BJ (cell line): ENCODE data around the gene XDH. TPM values are rescaled to one million over a fixed set of nuclear protein-coding genes. Genes with fewer than 3 reads are reported as not detected.

ENCODE experiments used
- CTCF ChIA-PET: fragments of 350-600 bp; formaldehyde crosslinking; extraction: SDS; loops from one replicate; lab custom pipeline; 2021; ENCODE audit warnings: antibody characterized with exemption, inconsistent platforms; lab: Yijun Ruan, JAX
- POLR2A ChIA-PET: fragments of 300-600 bp; sonication (Branson Sonifier 250); formaldehyde crosslinking; extraction: SDS; loops from one replicate; lab custom pipeline; 2021; ENCODE audit warnings: antibody characterized with exemption; lab: Charles Lee
- DNase-seq: peaks from one replicate; pipeline ENCODE4 v3.0.0-alpha.2; 2011; ENCODE audit warnings: low read depth
- H3K27me3 ChIP-seq: 2 replicates; pipeline ENCODE4 v1.6.0; 2011; ENCODE audit warnings: low read length; ENCODE audit not compliant: control insufficient read depth, insufficient read depth
- H3K36me3 ChIP-seq: 2 replicates; pipeline ENCODE4 v1.5.1; 2011; ENCODE audit warnings: low read length; ENCODE audit not compliant: control insufficient read depth, insufficient read depth
- H3K4me3 ChIP-seq: 2 replicates; pipeline ENCODE4 v1.5.1; 2011; ENCODE audit warnings: low read depth, mild to moderate bottlenecking, control low read depth, low read length
- polyA plus RNA-seq: library from polyadenylated mRNA; depleted of rRNA; stranded (reverse); fragments of >200 nt; gene quantifications from 2 replicates; pipeline ENCODE4 v1.2.3, GENCODE V29; 2011
- TF ChIP-seq, protein P1 (sequence below): IDR thresholded peaks from 2 replicates; pipeline ENCODE4 v1.5.1; 2011; ENCODE audit warnings: low read depth, mild to moderate bottlenecking, control low read depth, inconsistent platforms, low read length, moderate library complexity; ENCODE audit not compliant: insufficient read depth

XDH gene
- polyA plus RNA-seq, 1 experiment: 0.69 TPM

DNA sequence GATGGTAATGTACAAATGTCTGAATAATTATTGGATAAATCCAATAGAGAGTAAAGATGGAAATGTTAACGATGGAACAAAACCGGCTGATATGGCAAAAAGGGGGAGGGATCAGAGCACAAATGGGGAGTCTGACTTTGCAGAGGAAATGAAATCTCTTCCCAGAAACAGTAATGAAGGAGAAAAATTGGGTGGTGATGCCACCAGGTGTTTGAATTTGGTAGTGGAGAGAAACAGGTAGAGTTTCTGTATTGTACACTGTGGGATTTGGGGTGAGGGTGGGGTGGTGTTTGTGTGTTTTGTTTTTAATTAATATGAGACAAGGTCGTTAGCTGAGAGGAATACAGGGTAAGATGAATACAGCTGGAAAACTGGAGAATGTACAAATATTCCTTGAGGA, 20.4 kb upstream of the XDH start:
- H3K27me3 ChIP-seq: no peaks in the 10 kb centered on the region
- no peaks in the 10 kb centered on the region for H3K36me3 ChIP-seq
- TF ChIP-seq, protein P1, sequence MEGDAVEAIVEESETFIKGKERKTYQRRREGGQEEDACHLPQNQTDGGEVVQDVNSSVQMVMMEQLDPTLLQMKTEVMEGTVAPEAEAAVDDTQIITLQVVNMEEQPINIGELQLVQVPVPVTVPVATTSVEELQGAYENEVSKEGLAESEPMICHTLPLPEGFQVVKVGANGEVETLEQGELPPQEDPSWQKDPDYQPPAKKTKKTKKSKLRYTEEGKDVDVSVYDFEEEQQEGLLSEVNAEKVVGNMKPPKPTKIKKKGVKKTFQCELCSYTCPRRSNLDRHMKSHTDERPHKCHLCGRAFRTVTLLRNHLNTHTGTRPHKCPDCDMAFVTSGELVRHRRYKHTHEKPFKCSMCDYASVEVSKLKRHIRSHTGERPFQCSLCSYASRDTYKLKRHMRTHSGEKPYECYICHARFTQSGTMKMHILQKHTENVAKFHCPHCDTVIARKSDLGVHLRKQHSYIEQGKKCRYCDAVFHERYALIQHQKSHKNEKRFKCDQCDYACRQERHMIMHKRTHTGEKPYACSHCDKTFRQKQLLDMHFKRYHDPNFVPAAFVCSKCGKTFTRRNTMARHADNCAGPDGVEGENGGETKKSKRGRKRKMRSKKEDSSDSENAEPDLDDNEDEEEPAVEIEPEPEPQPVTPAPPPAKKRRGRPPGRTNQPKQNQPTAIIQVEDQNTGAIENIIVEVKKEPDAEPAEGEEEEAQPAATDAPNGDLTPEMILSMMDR: peak; percentile 38
- ChIA-PET CTCF (interaction anchor here (0.6 to 1.3 kb wide), 5 partner anchors 9 to 721 kb away, joined by 3 to 5 read pairs (median 3); no protein-coding TSS in a partner anchor), POLR2A (no interaction called here)
- no peak overlapping the region for H3K4me3 ChIP-seq
- no peak for DNase-seq

DNA sequence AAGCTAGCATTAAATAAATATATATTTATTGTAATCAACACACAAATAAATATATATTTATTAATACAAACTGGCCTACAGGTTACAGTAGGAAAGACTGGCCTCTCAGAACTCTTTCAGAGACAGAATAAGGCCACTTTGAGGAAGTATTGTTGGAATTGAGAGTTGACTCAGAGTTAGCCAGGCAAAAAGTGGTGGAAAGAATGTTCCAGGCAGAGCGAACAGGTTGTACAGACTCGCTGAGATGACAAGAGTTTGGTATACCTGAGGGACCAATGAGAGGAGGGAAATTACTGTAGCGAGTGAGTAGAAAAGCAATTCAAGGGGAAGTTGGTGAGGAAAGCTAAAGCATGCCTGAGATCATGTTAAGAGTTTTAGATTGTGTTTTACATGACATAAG, 19.0 kb upstream of the XDH start:
- Histone ChIP-seq H3K36me3 (no peaks in the 10 kb centered on the region), H3K4me3 (no peak overlapping the region), H3K27me3 (no peaks in the 10 kb centered on the region)
- ChIA-PET POLR2A (interaction anchor here (0.6 kb wide), 1 partner anchor 114 kb away, joined by 8 read pairs; no protein-coding TSS in a partner anchor), CTCF (no interaction called here)
- TF ChIP-seq, protein P1: no peak
- DNase-seq: no peak

DNA sequence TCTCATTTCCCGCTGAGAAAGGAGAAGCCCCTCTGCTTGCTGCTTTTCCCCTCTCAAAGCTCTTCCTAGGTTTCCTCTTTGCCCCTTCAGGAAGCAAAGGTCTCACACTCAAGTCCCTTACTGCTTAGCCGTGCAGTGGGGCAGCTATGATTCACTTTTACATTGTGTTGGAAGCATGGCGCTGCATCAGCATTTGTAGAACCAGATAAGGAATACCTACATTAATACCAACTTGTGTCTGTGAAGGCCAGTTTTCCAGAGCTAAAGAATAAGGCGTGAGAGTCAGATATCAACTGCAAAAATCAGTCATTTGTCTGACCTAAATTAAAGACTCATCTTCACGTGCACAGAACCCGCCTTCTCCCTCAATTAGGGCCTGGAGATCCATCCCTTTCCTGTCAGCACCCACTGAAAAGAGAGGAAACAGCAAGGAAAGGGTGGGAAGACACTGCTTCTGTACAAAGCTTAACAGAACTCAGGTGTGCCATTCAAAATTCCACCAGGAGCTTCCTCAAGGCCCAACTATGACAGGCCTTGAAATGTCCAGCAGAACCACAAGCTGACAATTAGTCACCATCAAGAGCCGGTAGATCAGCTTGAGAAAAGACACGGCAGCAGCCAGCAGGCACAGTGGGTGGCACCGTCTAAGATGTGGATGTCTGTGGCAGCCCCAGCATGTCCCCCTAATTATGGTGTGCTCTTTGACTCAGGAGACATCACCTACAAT, 16.1 kb upstream of the XDH start:
- no peaks in the 10 kb centered on the region for H3K36me3 ChIP-seq
- TF ChIP-seq, protein P1: no peak
- DNase-seq: no peak
- no peaks in the 10 kb centered on the region for H3K27me3 ChIP-seq
- H3K4me3 ChIP-seq: no peak overlapping the region
- ChIA-PET POLR2A (interaction anchor here (0.6 kb wide), 2 partner anchors 10 to 764 kb away, joined by 4 to 5 read pairs; no protein-coding TSS in a partner anchor), CTCF (interaction anchor here (0.7 to 1.0 kb wide), 2 partner anchors 11 to 14 kb away, joined by 3 read pairs; no protein-coding TSS in a partner anchor)

DNA sequence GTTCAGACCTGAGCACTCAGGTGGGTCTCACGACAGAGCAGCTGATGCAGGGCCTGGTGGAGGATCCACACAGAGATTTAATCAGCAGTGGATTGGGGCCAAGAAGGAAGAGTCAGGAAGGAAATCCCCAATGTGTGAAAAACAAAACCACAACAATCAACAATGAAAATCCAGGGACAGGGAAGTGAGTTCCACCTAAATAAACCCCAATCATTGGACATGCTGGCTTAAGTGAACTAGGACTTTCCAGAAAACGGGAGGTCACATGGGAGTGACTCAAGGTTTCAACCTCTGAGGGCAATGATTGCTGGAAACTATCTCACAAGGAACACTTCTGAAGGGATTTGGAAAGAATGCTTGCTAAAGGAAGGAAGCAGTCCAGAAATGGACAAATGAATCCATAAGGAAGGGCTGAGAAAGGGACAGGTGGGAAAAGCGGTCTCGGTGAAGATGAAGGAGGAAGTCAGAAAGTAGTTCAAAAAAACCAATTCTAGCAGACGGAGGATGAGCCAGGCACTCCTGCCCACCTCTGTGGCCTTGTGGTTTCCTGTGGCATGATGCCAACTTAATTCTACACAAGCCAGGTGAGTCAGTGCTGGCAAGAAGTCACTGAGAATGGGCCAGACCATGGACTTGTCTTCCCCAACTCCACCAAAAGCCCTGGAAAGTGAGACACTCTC, 15.4 kb upstream of the XDH start:
- ChIA-PET CTCF (interaction anchor here (0.7 kb wide), 2 partner anchors 12 to 400 kb away, joined by 3 read pairs; no protein-coding TSS in a partner anchor), POLR2A (interaction anchor here (0.6 kb wide), 1 partner anchor 9 kb away, joined by 4 read pairs; no protein-coding TSS in a partner anchor)
- TF ChIP-seq, protein P1: no peak
- DNase-seq: no peak
- H3K4me3 ChIP-seq: no peak overlapping the region
- no peaks in the 10 kb centered on the region for H3K36me3 ChIP-seq
- H3K27me3 ChIP-seq: no peaks in the 10 kb centered on the region

DNA sequence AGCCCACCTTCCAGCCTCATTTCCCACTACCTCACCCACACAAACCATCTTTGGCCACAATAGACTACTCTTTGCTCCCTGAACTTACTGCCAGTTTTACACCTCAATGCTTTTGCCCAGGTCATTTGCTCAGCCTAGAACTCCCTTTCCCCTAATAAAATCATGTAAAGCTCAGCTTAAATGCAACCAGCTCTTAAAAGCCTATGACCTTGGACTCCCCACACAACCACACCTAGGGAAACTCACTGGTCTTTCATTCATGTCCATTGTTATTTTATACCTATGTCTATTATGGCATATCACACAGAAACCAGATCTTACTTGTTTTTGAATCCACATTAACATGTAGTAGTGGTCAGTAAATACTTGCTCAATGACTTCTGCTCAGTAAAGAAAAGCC, 14.5 kb upstream of the XDH start:
- DNase-seq: no peak
- H3K36me3 ChIP-seq: no peaks in the 10 kb centered on the region
- no peak overlapping the region for H3K4me3 ChIP-seq
- ChIA-PET CTCF (interaction anchor here (0.7 to 1.2 kb wide), 2 partner anchors 94 to 399 kb away, joined by 3 read pairs; no protein-coding TSS in a partner anchor), POLR2A (no interaction called here)
- H3K27me3 ChIP-seq: no peaks in the 10 kb centered on the region
- TF ChIP-seq, protein P1: no peak
